Stimulated activated naive CD8-positive, alpha-beta T cell treated with anti-CD3 and anti-CD28 coated beads, Interleukin-15, amount 100 ng/mL, for 72 hours (primary cell): ENCODE results near the gene HIRA.

Source experiments
- ATAC-seq: fragments of 150-1000 bp; cut with Tn5 transposase; 2 replicates; pipeline ENCODE4 v1.10.0; 2021; ENCODE audit warnings: mild to moderate bottlenecking, moderate library complexity
- DNase-seq, 2 donors: peaks; one replicate each; pipeline ENCODE4 v3.0.0; 2021 to 2022
- H3K27ac Mint-ChIP-seq, 2 donors: one replicate each; pipeline ENCODE4 v1.8.0; 2022; ENCODE audit warnings: mild to moderate bottlenecking in 2 of 2, mixed read lengths in 2 of 2, moderate library complexity in 2 of 2
- H3K27me3 Mint-ChIP-seq: one replicate; pipeline ENCODE4 v1.8.0; 2022; ENCODE audit warnings: mixed read lengths
- H3K4me1 Mint-ChIP-seq: one replicate; pipeline ENCODE4 v1.8.0; 2022; ENCODE audit warnings: mild to moderate bottlenecking, mixed read lengths
- H3K4me3 Mint-ChIP-seq, 2 donors: one replicate each; pipeline ENCODE4 v1.8.0; 2022; ENCODE audit warnings: mild to moderate bottlenecking in 2 of 2, mixed read lengths in 2 of 2, moderate library complexity in 1 of 2
- H3K9me3 Mint-ChIP-seq, 2 donors: one replicate each; pipeline ENCODE4 v1.8.0; 2022; ENCODE audit warnings: mixed read lengths in 2 of 2

Gene HIRA, protein sequence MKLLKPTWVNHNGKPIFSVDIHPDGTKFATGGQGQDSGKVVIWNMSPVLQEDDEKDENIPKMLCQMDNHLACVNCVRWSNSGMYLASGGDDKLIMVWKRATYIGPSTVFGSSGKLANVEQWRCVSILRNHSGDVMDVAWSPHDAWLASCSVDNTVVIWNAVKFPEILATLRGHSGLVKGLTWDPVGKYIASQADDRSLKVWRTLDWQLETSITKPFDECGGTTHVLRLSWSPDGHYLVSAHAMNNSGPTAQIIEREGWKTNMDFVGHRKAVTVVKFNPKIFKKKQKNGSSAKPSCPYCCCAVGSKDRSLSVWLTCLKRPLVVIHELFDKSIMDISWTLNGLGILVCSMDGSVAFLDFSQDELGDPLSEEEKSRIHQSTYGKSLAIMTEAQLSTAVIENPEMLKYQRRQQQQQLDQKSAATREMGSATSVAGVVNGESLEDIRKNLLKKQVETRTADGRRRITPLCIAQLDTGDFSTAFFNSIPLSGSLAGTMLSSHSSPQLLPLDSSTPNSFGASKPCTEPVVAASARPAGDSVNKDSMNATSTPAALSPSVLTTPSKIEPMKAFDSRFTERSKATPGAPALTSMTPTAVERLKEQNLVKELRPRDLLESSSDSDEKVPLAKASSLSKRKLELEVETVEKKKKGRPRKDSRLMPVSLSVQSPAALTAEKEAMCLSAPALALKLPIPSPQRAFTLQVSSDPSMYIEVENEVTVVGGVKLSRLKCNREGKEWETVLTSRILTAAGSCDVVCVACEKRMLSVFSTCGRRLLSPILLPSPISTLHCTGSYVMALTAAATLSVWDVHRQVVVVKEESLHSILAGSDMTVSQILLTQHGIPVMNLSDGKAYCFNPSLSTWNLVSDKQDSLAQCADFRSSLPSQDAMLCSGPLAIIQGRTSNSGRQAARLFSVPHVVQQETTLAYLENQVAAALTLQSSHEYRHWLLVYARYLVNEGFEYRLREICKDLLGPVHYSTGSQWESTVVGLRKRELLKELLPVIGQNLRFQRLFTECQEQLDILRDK

DNA sequence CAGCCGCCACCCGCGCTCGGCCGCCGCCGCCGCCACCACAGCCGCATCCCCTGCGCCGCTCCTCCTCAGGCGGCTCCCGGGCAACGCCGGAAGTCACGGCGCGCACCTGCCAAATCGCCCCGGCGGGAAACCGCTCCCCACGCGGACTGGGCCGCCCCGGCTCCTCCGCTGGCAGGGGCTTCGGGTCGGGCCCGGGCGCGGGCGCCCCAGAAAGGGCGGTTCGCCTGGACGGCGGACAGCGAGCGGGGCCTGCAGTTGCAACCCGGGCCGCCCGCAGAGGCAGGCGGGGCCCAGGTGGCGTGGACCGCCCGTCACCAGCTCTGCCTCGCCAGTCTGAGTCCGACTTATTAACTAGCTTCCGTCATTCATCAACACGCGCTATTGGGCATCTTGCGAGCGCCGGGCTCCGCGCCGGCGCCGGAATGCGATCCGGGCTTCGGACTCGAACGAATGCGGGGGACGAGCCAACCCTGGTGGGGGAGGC lies at the start of gene HIRA:
Gene HIRA, minus strand, starts transcription at position 85 of the 484 bp plus-strand sequence. CDS start 257 bp downstream, outside the sequence.
- Mint-ChIP-seq H3K27ac (peak within 1 kb of the TSS; percentile 94 to 98), H3K4me1 (peaks cover 54% of the 10 kb centered on the region), H3K4me3 (peak within 1 kb of the TSS; percentile 92 to 95), H3K27me3 (no peaks in the 10 kb centered on the region), H3K9me3 (no peaks in the 10 kb centered on the region)
- peak; percentile 76 for ATAC-seq
- peak; percentile 89 to 93 for DNase-seq

DNA sequence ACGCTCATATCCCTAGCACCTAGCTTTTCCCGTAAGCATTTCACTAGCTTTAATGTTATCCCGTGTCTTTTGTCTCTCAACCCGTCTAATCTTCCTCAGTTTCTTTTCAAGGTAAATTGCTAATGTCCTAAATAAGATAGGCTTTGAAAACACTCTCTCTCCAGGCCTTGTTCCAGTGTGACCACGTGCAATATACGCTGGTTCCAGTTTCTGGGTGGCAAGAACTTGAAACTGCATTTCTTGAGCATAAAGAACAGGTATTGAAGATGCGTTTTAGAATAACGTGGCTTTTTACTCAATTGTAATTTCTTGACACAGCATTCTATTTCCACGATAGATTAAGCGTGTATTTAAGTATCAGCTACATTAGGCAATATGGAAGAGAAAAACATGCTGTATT lies 49.3 kb upstream of the HIRA start:
- no peaks in the 10 kb centered on the region for H3K27me3 Mint-ChIP-seq
- H3K27ac Mint-ChIP-seq = peak overlapping the region in 1 of 2 donors; percentile 34
- ATAC-seq = no peak
- peak overlapping the region; percentile 98 to 99 for H3K4me3 Mint-ChIP-seq
- DNase-seq = no peak
- H3K4me1 Mint-ChIP-seq = peaks cover 44% of the 10 kb centered on the region
- no peaks in the 10 kb centered on the region for H3K9me3 Mint-ChIP-seq

DNA sequence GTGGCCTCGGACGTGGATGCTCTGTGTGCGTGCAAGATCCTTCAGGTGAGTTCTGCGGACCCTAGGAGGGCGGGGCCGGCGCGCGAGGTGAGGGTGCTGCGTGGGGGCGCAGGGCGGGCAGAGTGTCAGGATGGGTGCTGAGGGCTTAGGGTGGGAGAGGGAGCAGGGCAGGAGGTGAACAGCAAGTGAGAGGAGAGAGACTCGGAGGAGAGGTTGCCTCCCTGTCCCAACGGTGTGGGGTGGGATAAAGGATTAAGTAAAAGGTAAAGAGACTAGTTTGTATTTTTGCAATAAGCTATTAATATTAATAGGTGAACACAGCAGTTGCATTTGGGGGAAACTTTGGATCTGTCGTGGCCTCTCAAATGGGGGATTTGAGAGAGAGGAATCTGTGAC lies 48.6 kb upstream of the HIRA start:
- H3K27me3 Mint-ChIP-seq = no peaks in the 10 kb centered on the region
- no peak for DNase-seq
- peaks cover 47% of the 10 kb centered on the region for H3K4me1 Mint-ChIP-seq
- peak overlapping the region; percentile 91 to 100 for H3K27ac Mint-ChIP-seq
- peak overlapping the region; percentile 98 to 99 for H3K4me3 Mint-ChIP-seq
- ATAC-seq = peak; percentile 10
- H3K9me3 Mint-ChIP-seq = no peaks in the 10 kb centered on the region

DNA sequence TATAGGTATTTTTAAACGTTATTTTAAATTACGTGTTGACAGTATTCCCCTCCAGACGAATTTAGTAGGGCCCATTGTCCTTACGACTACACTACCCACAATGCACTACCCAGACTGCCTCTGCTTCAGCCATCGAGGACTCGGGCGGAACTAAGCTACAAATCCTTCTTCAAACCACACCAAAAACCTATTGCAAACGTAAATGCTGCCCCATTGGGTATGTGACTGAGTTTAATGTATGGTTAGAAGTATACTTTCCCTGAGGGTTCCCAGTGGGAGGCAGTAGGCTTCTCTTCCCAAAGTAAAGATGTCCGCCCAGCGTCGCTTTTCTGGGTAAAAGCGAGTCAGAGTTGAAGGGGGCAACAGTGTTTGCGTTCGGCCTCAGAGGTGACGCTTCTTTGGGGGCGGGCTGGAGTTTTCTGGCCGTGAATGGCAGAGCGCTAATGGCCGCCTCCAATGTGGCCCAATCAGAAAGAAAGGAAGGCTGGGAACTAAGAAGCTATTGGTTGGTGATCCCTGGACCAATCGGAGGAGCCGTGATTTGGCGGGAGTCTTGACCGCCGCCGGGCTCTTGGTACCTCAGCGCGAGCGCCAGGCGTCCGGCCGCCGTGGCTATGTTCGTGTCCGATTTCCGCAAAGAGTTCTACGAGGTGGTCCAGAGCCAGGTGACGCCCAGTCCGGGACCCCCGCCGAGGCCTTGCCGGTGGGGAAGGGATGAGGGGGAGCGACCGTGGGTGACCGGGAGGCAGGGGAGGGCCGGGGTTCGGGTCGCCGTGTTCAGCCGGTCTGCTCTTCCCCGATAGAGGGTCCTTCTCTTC lies 48.0 kb upstream of the HIRA start, which contains the start of gene CDC45:
Gene CDC45, plus strand, starts transcription at position 566 of the 818 bp plus-strand sequence. Its CDS starts 49 bp downstream, at position 615.
- DNase-seq (peak; percentile 93 to 96), ATAC-seq (peak; percentile 95)
- Mint-ChIP-seq H3K27ac (peak within 1 kb of the TSS; percentile 100), H3K9me3 (no peaks in the 10 kb centered on the region), H3K4me3 (peak within 1 kb of the TSS; percentile 98 to 99), H3K27me3 (no peaks in the 10 kb centered on the region), H3K4me1 (peaks cover 47% of the 10 kb centered on the region)

DNA sequence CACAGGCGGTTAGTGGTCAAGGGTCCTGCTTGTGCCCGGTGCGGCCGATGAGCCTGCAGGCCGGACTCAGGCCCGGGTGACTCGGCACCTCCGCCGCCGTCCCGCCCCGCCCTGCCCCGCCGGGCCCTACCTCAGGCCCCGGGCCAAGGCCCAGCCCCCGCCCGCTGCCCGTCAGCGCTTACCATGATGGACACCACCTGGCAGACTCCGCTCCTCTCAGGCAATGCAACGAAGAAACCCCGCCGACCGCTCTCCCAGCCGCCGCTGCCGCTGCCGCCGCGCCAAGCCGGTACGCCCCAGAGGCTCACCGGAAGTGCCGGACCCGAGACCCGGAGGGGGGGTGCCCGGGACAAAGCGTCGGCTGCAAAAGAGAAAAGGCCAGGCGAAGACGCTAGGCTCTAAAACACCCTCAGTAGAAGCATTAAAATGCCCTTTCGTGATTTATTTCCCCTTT lies 47.4 kb upstream of the HIRA start, which contains the start of gene UFD1:
Gene UFD1, minus strand, starts transcription at position 293 of the 454 bp plus-strand sequence. Its CDS starts 108 bp downstream, at position 185.
- H3K4me3 Mint-ChIP-seq = peak within 1 kb of the TSS; percentile 98 to 99
- no peaks in the 10 kb centered on the region for H3K9me3 Mint-ChIP-seq
- H3K4me1 Mint-ChIP-seq = peaks cover 47% of the 10 kb centered on the region
- peak; percentile 86 for DNase-seq
- H3K27me3 Mint-ChIP-seq = no peaks in the 10 kb centered on the region
- H3K27ac Mint-ChIP-seq = peak within 1 kb of the TSS; percentile 100
- ATAC-seq = peak; percentile 72

DNA sequence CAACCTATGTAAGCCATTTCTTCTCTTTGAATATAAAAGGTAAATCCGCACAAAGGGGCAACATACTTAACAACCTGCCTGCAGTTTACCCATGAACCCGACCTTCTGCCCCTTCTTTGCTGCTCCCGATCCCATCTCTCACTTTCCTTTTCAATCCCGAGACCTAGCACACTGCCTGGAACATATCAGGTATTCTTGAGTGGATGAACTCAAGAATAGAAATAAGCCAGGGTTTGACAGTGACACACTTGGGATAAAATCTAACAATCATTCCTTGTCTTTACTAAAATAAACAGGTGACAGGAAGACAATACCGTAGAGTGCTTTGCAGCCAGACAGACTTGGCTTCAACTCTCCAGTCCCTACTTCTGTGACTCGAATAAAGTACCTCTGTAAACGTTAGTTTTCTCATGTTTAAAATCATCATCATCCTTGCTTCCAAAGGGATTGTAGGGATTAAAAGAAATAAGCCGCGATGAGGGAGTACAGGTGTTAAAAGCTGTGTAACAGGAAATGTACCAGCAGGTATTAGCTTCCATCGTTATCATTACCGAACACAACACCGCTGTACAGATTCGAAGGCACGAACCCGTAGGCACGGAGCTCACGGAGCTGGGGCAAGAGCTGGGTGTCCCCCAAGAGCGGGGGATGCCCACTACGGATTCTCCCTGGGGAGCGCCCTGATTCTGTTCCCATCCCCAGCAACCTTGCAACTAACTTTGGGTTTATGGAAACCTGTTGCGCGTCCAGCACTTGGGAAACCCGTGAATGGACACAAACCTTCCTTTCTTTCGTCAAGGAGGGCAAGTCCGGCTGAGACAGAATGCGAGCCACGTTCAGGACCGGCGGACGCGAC lies 46.7 kb upstream of the HIRA start:
- no peak for ATAC-seq
- no peaks in the 10 kb centered on the region for H3K27me3 Mint-ChIP-seq

DNA sequence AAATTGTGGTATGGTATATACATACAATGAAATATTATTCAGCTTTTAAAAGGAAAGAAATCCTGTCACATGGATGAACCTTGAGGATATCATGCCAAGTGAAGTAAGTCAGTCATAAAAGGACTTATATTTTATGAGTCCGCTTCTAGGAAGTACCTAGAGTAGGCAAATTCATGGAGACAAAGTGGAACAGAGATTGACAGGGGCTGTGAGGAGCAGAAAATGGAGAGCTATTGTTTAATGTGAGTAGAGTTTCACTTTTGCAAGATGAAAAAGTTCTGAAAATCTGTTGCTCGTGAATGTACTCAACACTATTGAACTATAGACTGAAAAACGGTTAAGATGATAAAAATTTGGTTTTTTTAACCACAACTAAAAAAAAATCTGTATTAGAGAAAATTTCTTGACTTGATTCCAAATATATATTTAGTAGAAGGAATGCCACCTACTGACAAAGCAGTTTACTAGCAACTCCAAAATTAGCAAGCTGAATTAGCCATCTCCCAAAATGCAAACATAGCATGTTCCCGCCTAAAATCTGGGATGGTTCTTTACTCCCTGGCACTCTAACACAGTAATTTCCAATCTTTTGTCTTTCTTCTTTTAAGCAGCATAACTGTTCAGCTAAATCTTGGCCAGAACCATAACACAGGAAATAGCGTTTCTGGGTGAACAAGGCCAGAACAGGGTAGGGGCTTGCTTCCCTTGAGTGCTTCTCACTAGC lies 46.0 kb upstream of the HIRA start:
- Mint-ChIP-seq H3K27me3 (no peaks in the 10 kb centered on the region), H3K27ac (peak overlapping the region; percentile 83 to 95), H3K4me3 (peak overlapping the region; percentile 98 to 99), H3K9me3 (no peaks in the 10 kb centered on the region), H3K4me1 (peaks cover 43% of the 10 kb centered on the region)
- ATAC-seq = no peak
- no peak for DNase-seq

More for the DNA sequence above, 46.7 kb upstream of the HIRA start:
- Mint-ChIP-seq H3K4me3 (peak overlapping the region; percentile 98 to 99), H3K4me1 (peaks cover 43% of the 10 kb centered on the region), H3K9me3 (no peaks in the 10 kb centered on the region), H3K27ac (peak overlapping the region; percentile 83 to 95)
- DNase-seq = peak; percentile 17 to 26

DNA sequence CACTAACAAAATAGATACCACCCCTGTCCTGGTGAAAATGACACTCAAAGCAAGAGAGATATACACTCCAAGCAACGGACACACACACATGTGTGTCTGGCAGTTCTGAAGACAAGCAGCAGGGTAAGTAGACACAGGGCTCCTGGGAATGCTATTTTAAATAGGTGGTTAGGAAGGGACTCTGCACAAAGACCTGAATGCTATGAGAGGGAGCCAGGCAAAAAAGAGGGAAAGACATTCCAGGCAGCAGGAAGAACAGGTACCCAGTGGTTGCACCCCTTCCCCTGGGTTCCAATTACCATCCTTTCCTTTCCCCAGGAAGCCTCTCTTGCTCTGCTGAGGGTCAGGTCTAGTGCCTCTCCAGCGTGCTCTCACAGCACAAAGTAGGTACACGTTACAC lies 44.5 kb upstream of the HIRA start:
- H3K27ac Mint-ChIP-seq = no peak overlapping the region
- DNase-seq = no peak
- H3K27me3 Mint-ChIP-seq = no peaks in the 10 kb centered on the region
- H3K9me3 Mint-ChIP-seq = no peaks in the 10 kb centered on the region
- ATAC-seq = no peak
- H3K4me1 Mint-ChIP-seq = peaks cover 42% of the 10 kb centered on the region
- H3K4me3 Mint-ChIP-seq = no peak overlapping the region

DNA sequence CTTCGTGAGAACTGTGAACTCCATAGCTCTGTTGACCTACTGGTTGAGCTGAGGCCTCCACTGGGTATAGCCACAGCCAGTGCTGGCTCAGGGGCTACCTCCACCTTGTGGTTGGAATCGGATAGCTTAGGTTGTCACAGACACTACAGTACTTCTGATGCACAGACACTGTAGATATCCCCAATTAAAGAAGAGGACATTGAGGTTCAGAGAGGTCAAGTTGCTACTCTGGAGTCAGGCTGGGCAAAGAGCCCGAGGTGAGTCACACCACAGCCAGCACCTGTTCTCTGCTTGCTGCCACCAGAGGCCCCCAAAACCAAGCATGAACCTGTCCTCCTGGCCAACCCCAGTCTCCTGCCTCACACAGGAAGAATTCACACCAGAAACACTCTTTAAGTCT lies 42.0 kb upstream of the HIRA start:
- DNase-seq (no peak), ATAC-seq (no peak)
- Mint-ChIP-seq H3K9me3 (no peaks in the 10 kb centered on the region), H3K27me3 (no peaks in the 10 kb centered on the region), H3K27ac (peak overlapping the region in 1 of 2 donors; percentile 74), H3K4me1 (peaks cover 26% of the 10 kb centered on the region), H3K4me3 (no peak overlapping the region)

DNA sequence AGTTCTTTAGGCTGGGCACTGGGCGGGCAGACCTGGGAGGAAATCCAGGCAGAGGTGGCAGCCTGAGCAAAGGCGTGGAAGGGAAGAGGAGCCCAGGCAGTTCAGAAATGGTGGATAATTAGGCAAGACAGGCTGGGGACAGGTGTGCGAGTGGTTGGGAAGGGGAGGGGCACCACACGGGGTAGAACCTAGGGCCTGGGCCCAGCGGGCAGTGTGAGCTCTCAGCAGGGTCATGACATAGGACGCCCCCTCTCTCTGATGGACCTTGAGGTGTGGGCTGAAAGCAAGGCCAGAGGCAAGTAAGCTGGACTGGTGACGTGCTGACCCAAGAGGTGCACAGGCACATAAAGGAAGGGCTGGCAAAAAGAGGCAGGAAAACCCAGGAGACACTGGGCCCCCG lies 40.7 kb upstream of the HIRA start:
- ATAC-seq (no peak), DNase-seq (no peak)
- Mint-ChIP-seq H3K27ac (peak overlapping the region in 1 of 2 donors; percentile 88), H3K4me1 (peaks cover 16% of the 10 kb centered on the region), H3K9me3 (no peaks in the 10 kb centered on the region), H3K27me3 (no peaks in the 10 kb centered on the region), H3K4me3 (no peak overlapping the region)

DNA sequence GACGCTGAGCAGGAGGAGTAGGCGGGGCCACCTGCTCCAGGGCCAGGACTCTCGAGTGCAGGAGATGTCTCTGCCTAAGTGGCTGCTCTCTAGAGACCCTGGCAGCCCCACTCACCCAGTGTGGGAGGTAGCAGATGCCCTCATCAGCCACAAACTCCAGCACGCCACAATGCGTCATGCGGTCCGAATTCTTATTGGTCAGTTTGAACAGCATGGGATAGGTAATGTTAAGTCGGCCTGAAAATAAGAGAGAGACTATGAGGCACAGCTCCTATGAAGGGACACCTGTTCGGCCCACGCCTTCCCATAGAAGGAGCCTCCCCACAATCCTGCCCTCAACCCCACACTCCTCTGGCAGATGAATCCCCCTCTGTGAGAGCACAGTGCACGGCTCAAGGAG lies 40.0 kb upstream of the HIRA start:
- DNase-seq = no peak
- Mint-ChIP-seq H3K9me3 (no peaks in the 10 kb centered on the region), H3K27me3 (no peaks in the 10 kb centered on the region), H3K4me3 (no peak overlapping the region), H3K4me1 (peaks cover 13% of the 10 kb centered on the region), H3K27ac (peak overlapping the region in 1 of 2 donors; percentile 88)
- no peak for ATAC-seq

DNA sequence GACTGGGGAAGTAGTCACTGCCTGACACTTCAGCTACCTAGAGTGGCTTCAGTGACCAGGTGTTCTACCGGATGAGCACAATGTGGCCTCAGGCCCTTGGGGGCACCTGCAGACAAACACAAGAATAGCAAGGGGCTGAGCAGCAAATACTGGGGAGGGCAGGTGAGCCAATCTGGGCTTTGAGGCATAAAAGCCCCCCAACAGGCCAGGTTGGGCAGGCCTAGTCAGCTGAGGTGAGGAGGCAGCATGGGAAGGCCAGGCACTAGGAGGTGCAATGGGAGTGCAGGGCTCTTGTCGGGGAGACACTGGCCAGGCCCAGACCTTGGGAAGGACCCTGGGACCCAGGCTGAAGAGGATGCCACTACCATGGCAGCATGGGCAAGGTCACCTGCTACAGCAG lies 38.5 kb upstream of the HIRA start:
- Mint-ChIP-seq H3K27me3 (no peaks in the 10 kb centered on the region), H3K4me3 (no peak overlapping the region), H3K9me3 (no peaks in the 10 kb centered on the region), H3K4me1 (no peaks in the 10 kb centered on the region), H3K27ac (no peak overlapping the region)
- DNase-seq (no peak), ATAC-seq (no peak)

DNA sequence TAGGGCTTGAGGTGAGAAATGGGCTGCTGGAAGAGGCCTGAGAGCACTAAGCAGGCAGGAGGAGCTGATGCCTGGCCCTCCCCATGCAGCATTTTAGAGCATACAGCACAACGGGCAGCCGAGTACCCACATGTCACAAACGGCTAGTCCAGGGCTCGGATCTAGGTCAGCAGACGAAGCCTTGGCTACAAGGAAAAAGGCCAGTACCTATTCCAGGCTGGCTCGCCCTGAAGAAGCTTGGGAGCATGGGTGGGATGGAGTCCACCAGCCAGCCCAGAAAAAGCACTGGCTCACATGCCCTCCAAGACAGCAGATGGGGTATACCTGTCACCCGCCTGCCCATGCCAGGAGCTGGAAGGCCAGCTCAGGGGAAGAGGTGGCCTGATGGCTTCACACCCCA lies 37.9 kb upstream of the HIRA start:
- Mint-ChIP-seq H3K4me3 (no peak overlapping the region), H3K27me3 (no peaks in the 10 kb centered on the region), H3K27ac (peak overlapping the region in 1 of 2 donors; percentile 73), H3K9me3 (no peaks in the 10 kb centered on the region), H3K4me1 (no peaks in the 10 kb centered on the region)
- DNase-seq (no peak), ATAC-seq (no peak)
